H9 (cell line): ENCODE results near the gene SLC44A3. TPM values are rescaled to one million over a fixed set of nuclear protein-coding genes. Genes with fewer than 3 reads are reported as not detected.

ENCODE experiments used
- DNase-seq: peaks from one replicate; pipeline ENCODE4 v3.0.0-alpha.2; 2017
- H2AFZ ChIP-seq: one replicate; pipeline ENCODE4 v1.6.1; 2013; ENCODE audit warnings: mild to moderate bottlenecking, low read length, control low read depth, moderate library complexity
- H2AK5ac ChIP-seq: 2 replicates; pipeline ENCODE4 v1.6.1; 2013; ENCODE audit warnings: low read length, control low read depth, mixed read lengths; ENCODE audit not compliant: insufficient read length
- H2BK120ac ChIP-seq: one replicate; pipeline ENCODE4 v1.6.1; 2013; ENCODE audit warnings: low read depth, mild to moderate bottlenecking, low read length, control low read depth, inconsistent platforms; ENCODE audit not compliant: poor library complexity, severe bottlenecking
- H2BK12ac ChIP-seq: 2 replicates; pipeline ENCODE4 v1.6.1; 2013; ENCODE audit warnings: low read length, control low read depth, mixed read lengths, low read depth; ENCODE audit not compliant: insufficient read length
- H2BK15ac ChIP-seq: 2 replicates; pipeline ENCODE4 v1.6.1; 2013; ENCODE audit warnings: low read depth, low read length, control low read depth
- H2BK20ac ChIP-seq: one replicate; pipeline ENCODE4 v1.6.1; 2013; ENCODE audit warnings: low read depth, mild to moderate bottlenecking, low read length, control low read depth, inconsistent platforms; ENCODE audit not compliant: poor library complexity, severe bottlenecking
- H2BK5ac ChIP-seq: 2 replicates; pipeline ENCODE4 v1.6.1; 2013; ENCODE audit warnings: low read length, control low read depth, mixed read lengths; ENCODE audit not compliant: insufficient read length
- H3K14ac ChIP-seq: 2 replicates; pipeline ENCODE4 v1.6.1; 2013; ENCODE audit warnings: low read length, control low read depth; ENCODE audit not compliant: insufficient read depth
- H3K18ac ChIP-seq: 2 replicates; pipeline ENCODE4 v1.6.1; 2013; ENCODE audit warnings: low read depth, mild to moderate bottlenecking, mixed read lengths, low read length, control low read depth; ENCODE audit not compliant: insufficient read length
- H3K23ac ChIP-seq: 2 replicates; pipeline ENCODE4 v1.6.1; 2013; ENCODE audit warnings: low read length, control low read depth, mixed read lengths, low read depth; ENCODE audit not compliant: insufficient read length
- H3K23me2 ChIP-seq: 2 replicates; pipeline ENCODE4 v1.6.1; 2013; ENCODE audit warnings: low read depth, mild to moderate bottlenecking, mixed read lengths, low read length, control low read depth; ENCODE audit not compliant: insufficient read length, poor library complexity, severe bottlenecking
- H3K27ac ChIP-seq: 2 replicates; pipeline ENCODE4 v1.5.1; 2013; ENCODE audit warnings: low read length, control low read depth, mixed read lengths, low read depth; ENCODE audit not compliant: insufficient read length
- H3K27me3 ChIP-seq: 2 replicates; pipeline ENCODE4 v1.6.1; 2013; ENCODE audit warnings: low read length, control low read depth, inconsistent platforms; ENCODE audit not compliant: insufficient read depth
- H3K4ac ChIP-seq: 2 replicates; pipeline ENCODE4 v1.6.1; 2013; ENCODE audit warnings: low read depth, mild to moderate bottlenecking, control low read depth, inconsistent platforms, low read length, moderate library complexity
- H3K4me1 ChIP-seq: 2 replicates; pipeline ENCODE4 v1.6.1; 2013; ENCODE audit warnings: low read length, control low read depth, inconsistent platforms; ENCODE audit not compliant: insufficient read depth
- H3K4me2 ChIP-seq: 2 replicates; pipeline ENCODE4 v1.6.1; 2013; ENCODE audit warnings: low read length, control low read depth, mixed read lengths; ENCODE audit not compliant: insufficient read length, insufficient read depth
- H3K56ac ChIP-seq: 2 replicates; pipeline ENCODE4 v1.6.1; 2013; ENCODE audit warnings: low read depth, mild to moderate bottlenecking, mixed read lengths, low read length, control low read depth; ENCODE audit not compliant: insufficient read length
- H3K79me1 ChIP-seq: 2 replicates; pipeline ENCODE4 v1.6.1; 2013; ENCODE audit warnings: low read depth, mild to moderate bottlenecking, moderate library complexity, low read length, control low read depth, inconsistent platforms; ENCODE audit not compliant: insufficient read depth, poor library complexity, severe bottlenecking
- H3K79me2 ChIP-seq: 2 replicates; pipeline ENCODE4 v1.6.1; 2013; ENCODE audit warnings: low read length, control low read depth, inconsistent platforms; ENCODE audit not compliant: insufficient read depth
- H3K9ac ChIP-seq: 2 replicates; pipeline ENCODE4 v1.6.1; 2013; ENCODE audit warnings: low read length, control low read depth, mixed read lengths; ENCODE audit not compliant: insufficient read length; ENCODE audit errors: extremely low read depth
- H3K9me3 ChIP-seq: one replicate; pipeline ENCODE4 v1.6.1; 2013; ENCODE audit warnings: low read depth, low read length, inconsistent platforms; ENCODE audit not compliant: control insufficient read depth
- H3T11ph ChIP-seq: one replicate; pipeline ENCODE4 v1.6.1; 2013; ENCODE audit warnings: mild to moderate bottlenecking, low read length, control low read depth, inconsistent platforms
- H4K20me1 ChIP-seq: one replicate; pipeline ENCODE4 v1.6.1; 2013; ENCODE audit not compliant: control insufficient read depth, insufficient read length, insufficient read depth
- H4K5ac ChIP-seq: 2 replicates; pipeline ENCODE4 v1.6.1; 2013; ENCODE audit warnings: low read depth, mild to moderate bottlenecking, mixed read lengths, low read length, control low read depth; ENCODE audit not compliant: insufficient read length
- H4K8ac ChIP-seq: replicated peaks from 2 replicates; pipeline ENCODE4 v1.6.1; 2013; ENCODE audit warnings: low read length, control low read depth, mixed read lengths, low read depth; ENCODE audit not compliant: insufficient read length
- H4K91ac ChIP-seq: 2 replicates; pipeline ENCODE4 v1.6.1; 2013; ENCODE audit warnings: low read depth, mild to moderate bottlenecking, moderate library complexity, mixed read lengths, low read length, control low read depth; ENCODE audit not compliant: insufficient read length
- H3K27ac Mint-ChIP-seq, 3 experiments: 2 replicates in 2 of 3; 3 replicates in 1 of 3; pipeline ENCODE4 v1.8.0; 2020 to 2021; ENCODE audit warnings: mixed read lengths in 3 of 3, mild to moderate bottlenecking in 1 of 3, moderate library complexity in 1 of 3
- H3K27me3 Mint-ChIP-seq: 2 replicates; pipeline ENCODE4 v1.8.0; 2021; ENCODE audit warnings: low read depth, mild to moderate bottlenecking, moderate library complexity, mixed read lengths
- H3K36me3 Mint-ChIP-seq, 3 experiments: 2 replicates in 2 of 3; 3 replicates in 1 of 3; pipeline ENCODE4 v1.8.0; 2020 to 2021; ENCODE audit warnings: low read depth in 3 of 3, mixed read lengths in 3 of 3; ENCODE audit not compliant: insufficient read depth in 1 of 3
- H3K4me1 Mint-ChIP-seq, 2 experiments: 2 replicates each; pipeline ENCODE4 v1.8.0; 2020; ENCODE audit warnings: mixed read lengths in 2 of 2
- H3K4me3 Mint-ChIP-seq, 2 experiments: 2 replicates in 1 of 2; 3 replicates in 1 of 2; pipeline ENCODE4 v1.8.0; 2020 to 2021; ENCODE audit warnings: mild to moderate bottlenecking in 2 of 2, mixed read lengths in 2 of 2, moderate library complexity in 1 of 2
- H3K9me3 Mint-ChIP-seq, 2 experiments: 2 replicates in 1 of 2; 3 replicates in 1 of 2; pipeline ENCODE4 v1.8.0; 2020; ENCODE audit warnings: mild to moderate bottlenecking in 2 of 2, mixed read lengths in 2 of 2, moderate library complexity in 1 of 2
- WGBS: extraction: QIAGEN DNeasy Blood & Tissue Kit; methylation state at CpG from one replicate; pipeline ENCODE4 v1.1.7; 2013; ENCODE audit warnings: missing lambda C conversion rate, low lambda C conversion rate, mixed read lengths; ENCODE audit not compliant: insufficient read length; ENCODE audit errors: extremely low coverage; 5-methylcytosine and 5-hydroxymethylcytosine counted together
- total RNA-seq: library from RNA; stranded (reverse); gene quantifications from 2 replicates; pipeline ENCODE4 v1.2.1, GENCODE V29; 2021
- TF ChIP-seq, protein P1 (sequence below): fragments of 200-600 bp; sonication (generic); conservative IDR thresholded peaks from 3 replicates; pipeline ENCODE4 v1.8.0; 2021; ENCODE audit warnings: antibody characterized with exemption, mild to moderate bottlenecking

The SLC44A3 gene
- total RNA-seq, 1 experiment from 2014 or later: 5.5 TPM

DNA sequence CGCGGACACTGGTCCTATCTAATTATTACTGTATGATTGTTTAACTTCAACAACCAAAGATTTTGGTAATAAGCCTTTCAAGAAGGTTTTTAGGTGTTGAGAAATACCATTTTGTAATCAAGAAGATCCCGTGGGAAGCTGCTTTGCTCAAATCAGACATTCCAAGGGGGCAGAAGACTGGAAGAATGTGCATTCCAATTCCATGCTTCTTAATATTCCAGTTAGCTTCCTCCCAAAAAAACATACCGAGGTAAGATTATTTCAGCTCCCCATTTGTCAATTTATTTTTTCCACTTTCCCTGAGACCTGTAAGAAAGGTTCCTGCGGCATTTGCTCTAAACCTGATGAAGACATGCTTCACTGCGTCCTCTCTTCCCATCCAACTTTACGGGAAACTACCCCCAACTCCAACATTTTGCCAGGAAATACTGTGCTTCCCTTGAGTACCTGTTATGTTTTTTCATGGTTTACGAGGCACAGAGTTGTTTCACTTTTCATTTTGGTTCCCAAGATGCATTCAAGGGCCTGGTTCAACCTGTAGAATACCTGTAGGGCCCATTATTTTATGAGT is 102.7 kb downstream of the SLC44A3 start:
- no peaks in the 10 kb centered on the region for H3K9me3 ChIP-seq
- H3K9ac ChIP-seq: no peak overlapping the region
- Mint-ChIP-seq H3K27ac (peak overlapping the region in 2 of 3 experiments; percentile 36 to 91; a peak in 5 of 7 replicates), H3K36me3 (peaks cover 16 to 37% (median 32%) of the 10 kb centered on the region in 3 experiments), H3K4me3 (peak overlapping the region in 1 of 2 experiments; percentile 43; a peak in 1 of 5 replicates), H3K4me1 (peaks cover 67 to 71% of the 10 kb centered on the region in 2 experiments), H3K27me3 (no peaks in the 10 kb centered on the region; the same call in 1 of the 2 replicates), H3K9me3 (peaks cover 0 to 2% of the 10 kb centered on the region in 2 experiments; a peak in 1 of 5 replicates)
- peaks cover 10% of the 10 kb centered on the region for H3K23me2 ChIP-seq
- H3T11ph ChIP-seq: no peak overlapping the region
- H4K5ac ChIP-seq: no peak overlapping the region
- H3K4me1 ChIP-seq: peaks cover 9% of the 10 kb centered on the region
- H3K23ac ChIP-seq: no peak overlapping the region
- H3K27me3 ChIP-seq: no peaks in the 10 kb centered on the region
- no peak overlapping the region for H2AFZ ChIP-seq
- no peak overlapping the region for H3K27ac ChIP-seq
- no peak overlapping the region for H2AK5ac ChIP-seq
- H2BK15ac ChIP-seq: no peak overlapping the region
- no peak overlapping the region for H3K18ac ChIP-seq
- H2BK120ac ChIP-seq: no peak overlapping the region
- no peak overlapping the region for H2BK12ac ChIP-seq
- H3K56ac ChIP-seq: no peak overlapping the region
- H3K4me2 ChIP-seq: peak overlapping the region; percentile 17
- H3K14ac ChIP-seq: no peak overlapping the region
- no peak overlapping the region for H4K91ac ChIP-seq
- H3K4ac ChIP-seq: no peak overlapping the region
- H4K8ac ChIP-seq: no peak overlapping the region
- TF ChIP-seq, protein P1, sequence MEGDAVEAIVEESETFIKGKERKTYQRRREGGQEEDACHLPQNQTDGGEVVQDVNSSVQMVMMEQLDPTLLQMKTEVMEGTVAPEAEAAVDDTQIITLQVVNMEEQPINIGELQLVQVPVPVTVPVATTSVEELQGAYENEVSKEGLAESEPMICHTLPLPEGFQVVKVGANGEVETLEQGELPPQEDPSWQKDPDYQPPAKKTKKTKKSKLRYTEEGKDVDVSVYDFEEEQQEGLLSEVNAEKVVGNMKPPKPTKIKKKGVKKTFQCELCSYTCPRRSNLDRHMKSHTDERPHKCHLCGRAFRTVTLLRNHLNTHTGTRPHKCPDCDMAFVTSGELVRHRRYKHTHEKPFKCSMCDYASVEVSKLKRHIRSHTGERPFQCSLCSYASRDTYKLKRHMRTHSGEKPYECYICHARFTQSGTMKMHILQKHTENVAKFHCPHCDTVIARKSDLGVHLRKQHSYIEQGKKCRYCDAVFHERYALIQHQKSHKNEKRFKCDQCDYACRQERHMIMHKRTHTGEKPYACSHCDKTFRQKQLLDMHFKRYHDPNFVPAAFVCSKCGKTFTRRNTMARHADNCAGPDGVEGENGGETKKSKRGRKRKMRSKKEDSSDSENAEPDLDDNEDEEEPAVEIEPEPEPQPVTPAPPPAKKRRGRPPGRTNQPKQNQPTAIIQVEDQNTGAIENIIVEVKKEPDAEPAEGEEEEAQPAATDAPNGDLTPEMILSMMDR: no peak
- no peak overlapping the region for H2BK20ac ChIP-seq
- no CpG with 5 or more reads among the region's 8 CpGs for WGBS
- peaks cover 63% of the 10 kb centered on the region for H3K79me2 ChIP-seq
- no peak overlapping the region for H2BK5ac ChIP-seq
- no peak for DNase-seq
- H3K79me1 ChIP-seq: peaks cover 10% of the 10 kb centered on the region
- no peaks in the 10 kb centered on the region for H4K20me1 ChIP-seq
